Left ventricle myocardium superior (tissue), 1 donor: ENCODE data around the gene RNF41. TPM values are rescaled to one million over a fixed set of nuclear protein-coding genes. Genes with fewer than 3 reads are reported as not detected.

ENCODE experiments used
- ATAC-seq: fragments of 200-7000 bp; cut with Tn5 transposase; one replicate; pipeline ENCODE4 v1.9.1; 2020; ENCODE audit warnings: mild to moderate bottlenecking, moderate library complexity
- DNase-seq: peaks from one replicate; pipeline ENCODE4 v3.0.0-alpha.2; 2020
- intact Hi-C: fragments of 100-400 bp; cut with micrococcal nuclease; formaldehyde crosslinking; loops from one replicate; pipeline ENCODE4 v1.11.0; 2022
- total RNA-seq: library from RNA; stranded (reverse); fragmentation: NEBNext Ultra II Directional; extraction: Animal tissue kit (Norgen Biotek cat#: 25700); gene quantifications from one replicate; pipeline ENCODE4 v1.2.1, GENCODE V29; 2021
- donor health status: DM: no; HTN: yes; CAD: no; lungs with severe emphysema.

RNF41 gene
- total RNA-seq, 1 donor from 2014 or later: 55.3 TPM

DNA sequence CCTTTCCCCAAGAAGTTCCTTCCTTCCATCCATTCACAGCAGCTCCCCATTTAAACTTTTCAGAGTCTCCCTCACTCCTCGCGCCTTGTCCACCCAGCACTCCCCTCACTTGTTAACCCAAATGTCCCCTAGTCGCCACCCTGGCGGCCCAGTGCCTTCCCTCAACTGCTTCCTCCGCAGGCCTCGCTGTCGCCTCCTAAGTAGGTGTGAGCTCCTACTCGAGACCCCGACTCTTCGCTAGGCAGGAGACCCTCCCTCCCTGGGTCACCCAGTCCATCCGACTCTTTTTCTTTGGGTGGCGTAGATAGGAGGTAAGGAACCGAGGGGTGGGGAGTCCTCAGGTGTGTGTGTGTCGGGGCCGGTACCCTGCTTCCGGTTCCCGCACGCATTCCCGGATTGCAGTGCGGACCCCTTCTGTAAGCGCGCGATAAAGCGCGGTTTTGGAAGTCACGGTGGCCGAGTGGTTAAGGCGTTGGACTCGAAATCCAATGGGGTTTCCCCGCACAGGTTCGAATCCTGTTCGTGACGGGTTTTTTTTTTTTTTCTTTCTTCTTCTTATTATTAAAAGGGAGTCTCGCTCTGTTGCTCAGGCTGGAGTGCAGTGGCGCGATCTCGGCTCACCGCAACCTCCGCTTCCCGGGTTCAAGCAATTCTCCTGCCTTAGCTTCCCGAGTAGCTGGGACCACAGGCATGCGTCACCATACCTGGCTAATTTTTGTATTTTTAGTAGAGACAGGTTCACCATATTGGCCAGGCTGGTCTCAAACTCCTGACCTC lies 31.6 kb downstream of the RNF41 start:
- intact Hi-C loops: loop anchor here (10.0 kb wide), 2 partner anchors 65 to 275 kb away; partner anchors contain the start of genes ESYT1 and SPRYD4
- ATAC-seq (peak; percentile 58), DNase-seq (peak; percentile 82)

GRCh38 chr12:56189099-56189917 lies 32.4 kb downstream of the RNF41 start, which contains the start of gene SMARCC2:
TSS of gene SMARCC2 (minus strand) at chr12:56189483. CDS start at chr12:56189461, 22 bp downstream.
- DNase-seq (peak; percentile 93), ATAC-seq (peak; percentile 85)
- intact Hi-C loops: loop anchor here (10.0 kb wide), 1 partner anchor 65 kb away; the partner anchor contains the start of gene ESYT1

DNA sequence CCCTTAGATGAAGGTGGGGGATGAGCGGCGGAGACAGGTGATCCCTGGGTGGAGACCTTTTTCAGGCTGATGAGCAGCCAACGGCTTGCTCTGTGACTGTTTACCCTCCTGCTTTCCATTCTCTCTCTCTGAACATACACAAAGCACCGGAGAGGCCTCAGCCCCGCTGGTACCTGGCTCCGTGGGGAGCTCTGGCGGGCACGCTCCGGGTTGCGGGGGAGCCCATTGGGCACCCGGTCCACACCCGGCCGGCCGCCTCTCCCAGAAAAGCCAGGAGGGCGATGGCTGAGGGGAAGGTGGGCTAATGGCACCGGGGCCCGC lies 33.0 kb downstream of the RNF41 start:
- DNase-seq (no peak), ATAC-seq (peak; percentile 4)
- intact Hi-C loops: loop anchor here (10.0 kb wide), 1 partner anchor 64 kb away; the partner anchor contains the start of gene ESYT1

GRCh38 chr12:56188131-56188777 lies 33.5 kb downstream of the RNF41 start:
- ATAC-seq: no peak
- intact Hi-C loops: loop anchor here (10.0 kb wide), 1 partner anchor 63 kb away; the partner anchor contains the start of gene ESYT1
- no peak for DNase-seq

GRCh38 chr12:56186957-56187356 lies 34.8 kb downstream of the RNF41 start:
- intact Hi-C loops: loop anchor here (10.0 kb wide), 1 partner anchor 62 kb away; the partner anchor contains the start of gene ESYT1
- DNase-seq: no peak
- no peak for ATAC-seq

DNA sequence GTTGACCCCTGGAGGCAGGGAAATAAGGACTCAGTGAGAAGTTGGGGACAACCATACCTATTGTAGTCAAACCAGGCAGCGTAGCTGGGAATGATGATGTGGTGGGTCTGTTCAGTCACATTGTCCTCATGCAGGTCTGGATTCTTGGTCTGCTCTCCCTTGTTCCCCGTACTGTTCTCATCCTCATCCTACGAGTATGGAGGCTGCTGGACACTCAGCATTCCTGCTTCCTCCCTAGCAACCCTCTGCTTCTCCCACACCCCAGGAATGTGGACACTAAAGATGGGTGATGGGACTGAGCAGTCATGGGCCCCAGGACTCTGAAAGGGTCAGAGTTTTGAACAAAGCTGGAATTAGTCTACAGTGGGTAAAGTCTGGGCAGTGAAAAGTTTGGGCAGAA lies 43.4 kb downstream of the RNF41 start:
- intact Hi-C loops: no loop called here
- ATAC-seq: no peak
- DNase-seq: no peak

DNA sequence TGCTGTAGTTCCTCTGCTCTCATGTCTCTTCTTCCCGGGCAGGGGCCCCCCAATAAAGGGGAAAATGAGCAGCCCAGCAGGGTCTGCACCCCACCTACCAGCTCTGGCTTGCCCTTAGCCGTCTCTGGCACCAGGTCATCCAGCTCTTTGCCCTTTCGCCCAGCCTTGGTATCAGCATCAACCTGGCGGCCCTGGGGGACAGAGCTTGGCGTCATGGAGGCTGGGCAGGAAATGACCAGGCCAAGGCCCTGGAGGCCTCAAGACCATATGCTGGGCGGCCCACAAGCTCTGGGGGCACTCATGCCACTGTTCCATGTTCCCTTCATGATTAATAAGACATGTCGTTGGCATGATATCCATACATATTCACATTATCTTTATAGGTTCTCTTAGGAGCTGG lies 48.9 kb downstream of the RNF41 start:
- intact Hi-C loops: no loop called here
- ATAC-seq (no peak), DNase-seq (no peak)

- intact Hi-C loops: no loop called here
- no peak for ATAC-seq
- DNase-seq: no peak
These were observed 52.4 kb downstream of the RNF41 start for GRCh38 chr12:56169229-56169759.

GRCh38 chr12:56165369-56165768 lies 56.4 kb downstream of the RNF41 start:
- intact Hi-C loops: no loop called here
- ATAC-seq: peak; percentile 15
- peak; percentile 42 for DNase-seq

DNA sequence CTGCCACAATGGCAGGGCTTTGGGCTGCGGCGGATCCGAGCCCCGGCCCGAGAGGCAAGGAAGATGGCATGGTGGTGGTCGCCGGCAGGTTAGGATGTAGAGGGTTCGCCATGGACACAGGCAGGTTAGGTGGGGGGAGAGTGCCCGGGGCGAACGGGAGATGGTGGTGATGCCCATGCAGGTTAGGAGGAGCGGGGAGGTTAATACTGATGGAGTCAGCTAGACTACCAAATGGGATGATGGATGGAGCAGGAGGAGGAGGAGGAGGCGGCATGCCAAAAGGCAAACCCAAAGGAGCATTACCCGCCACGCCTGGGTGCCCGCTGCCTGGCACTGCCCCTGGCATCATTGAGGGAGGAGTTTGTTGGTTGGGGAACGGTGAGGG lies 57.4 kb downstream of the RNF41 start:
- ATAC-seq: no peak
- intact Hi-C loops: no loop called here
- DNase-seq: no peak

DNA sequence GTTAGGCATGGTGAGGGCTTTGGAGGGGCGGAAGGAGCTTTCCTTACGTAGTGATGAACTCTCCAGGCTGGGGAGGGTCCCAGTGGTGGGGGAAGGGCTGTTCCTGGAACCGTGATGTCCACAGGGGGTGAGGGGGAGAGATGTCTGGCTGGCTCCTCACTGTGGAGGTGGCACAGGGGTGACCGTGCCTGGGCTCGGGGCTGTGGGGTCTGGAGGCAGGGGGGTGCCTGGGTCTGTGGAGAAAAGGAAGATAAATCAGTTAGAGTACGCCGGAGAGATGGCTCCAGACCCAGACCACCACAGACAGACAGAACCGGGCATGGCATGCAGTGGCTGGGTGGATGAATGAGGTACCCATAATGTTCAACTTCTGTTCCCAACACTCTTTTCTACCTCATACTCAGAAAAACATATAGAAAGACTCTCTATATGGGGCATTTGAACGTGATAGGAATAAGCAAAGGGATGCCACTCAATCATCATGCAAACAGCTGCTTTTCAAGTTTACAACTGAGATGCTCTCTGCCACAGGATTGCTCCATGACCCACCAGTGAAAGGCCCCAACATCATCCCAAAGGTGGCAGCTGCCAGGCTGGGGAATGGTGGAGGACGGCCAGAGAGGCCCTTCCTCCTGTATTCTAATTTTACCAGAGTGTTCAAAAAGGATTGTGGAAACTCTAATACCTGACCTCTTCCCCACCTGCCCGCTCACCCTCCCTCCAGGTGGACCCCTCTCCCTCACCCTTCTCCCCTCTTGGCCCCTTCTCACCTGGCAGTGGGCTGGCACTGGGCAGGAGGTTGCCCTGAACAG lies 58.0 kb downstream of the RNF41 start:
- intact Hi-C loops: no loop called here
- DNase-seq: no peak
- no peak for ATAC-seq

DNA sequence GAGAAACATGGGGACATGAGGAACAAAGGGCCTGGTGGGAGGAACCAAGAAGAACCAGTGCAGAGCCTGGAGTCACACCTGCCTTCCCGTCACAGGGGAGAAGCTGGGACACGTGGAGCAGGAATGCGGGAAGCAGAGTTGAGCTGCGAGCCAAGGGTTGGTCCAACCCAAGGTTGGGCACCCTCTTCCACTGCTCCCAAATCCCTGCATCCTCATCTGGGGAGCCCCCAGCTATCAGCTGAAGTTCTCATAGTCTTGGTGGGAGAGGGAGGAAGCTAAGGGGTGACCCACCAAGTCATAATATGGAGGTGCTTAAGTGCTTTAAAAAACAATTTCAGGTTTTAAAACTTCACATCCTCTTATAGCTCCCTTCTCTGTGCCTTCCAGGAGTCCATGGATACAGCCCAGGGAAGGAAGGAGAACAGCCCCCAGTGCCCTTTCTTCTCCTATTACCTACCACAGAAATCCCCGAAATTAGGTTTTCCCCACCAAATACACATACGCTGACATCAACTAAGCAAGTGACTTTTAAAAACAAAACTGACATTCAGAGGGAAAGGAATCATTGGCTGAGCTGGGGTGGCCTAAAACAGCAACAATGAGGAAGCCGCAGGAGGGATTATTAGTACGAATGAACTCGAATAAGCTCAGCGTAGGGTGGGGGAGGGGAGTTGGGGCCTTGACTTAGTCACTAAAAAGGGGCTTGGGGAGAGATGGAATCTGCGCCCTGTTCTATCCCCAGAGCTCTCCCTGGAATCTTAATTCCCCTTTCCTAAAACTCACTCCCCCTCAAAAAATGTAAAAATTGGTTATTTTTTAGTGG lies 59.0 kb downstream of the RNF41 start:
- intact Hi-C loops: no loop called here
- DNase-seq: no peak
- no peak for ATAC-seq

DNA sequence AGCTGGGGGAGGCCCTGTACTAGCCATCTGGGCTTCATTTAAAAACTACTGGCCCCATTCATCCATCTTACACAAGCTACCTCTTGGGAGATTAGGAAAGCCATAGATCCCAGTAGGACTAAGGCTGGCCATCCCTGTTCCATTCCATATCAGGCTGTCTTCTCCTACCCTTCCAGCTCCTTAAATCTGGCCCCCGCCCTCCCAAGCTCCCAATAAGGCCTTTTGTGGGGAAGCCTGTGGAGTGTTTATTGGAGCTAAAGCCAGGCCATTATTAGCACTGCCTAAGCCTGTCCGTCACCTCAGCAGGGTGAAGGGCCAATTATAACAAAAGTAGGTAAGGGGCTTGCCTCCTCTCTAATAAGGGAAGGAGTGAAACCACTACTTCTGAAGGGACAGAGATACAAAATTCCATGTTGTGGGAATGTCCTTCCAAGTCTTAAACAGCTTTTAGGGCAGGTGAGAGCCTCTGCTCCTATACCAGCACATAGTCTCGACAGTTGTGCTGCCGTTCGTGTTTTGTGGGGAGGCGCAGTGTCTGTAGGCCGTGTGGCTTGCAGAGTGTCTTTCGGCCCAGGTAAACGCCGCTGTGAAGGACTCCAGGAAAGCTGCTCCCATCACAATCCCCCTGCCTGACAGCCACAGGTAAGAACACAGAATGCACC lies 59.9 kb downstream of the RNF41 start:
- no peak for DNase-seq
- intact Hi-C loops: no loop called here
- ATAC-seq: no peak

- DNase-seq (no peak), ATAC-seq (no peak)
- intact Hi-C loops: no loop called here
These were observed 60.6 kb downstream of the RNF41 start for GRCh38 chr12:56160894-56161689.

- intact Hi-C loops: no loop called here
- ATAC-seq (no peak), DNase-seq (peak; percentile 43)
These were observed 61.4 kb downstream of the RNF41 start for GRCh38 chr12:56160193-56160763.

GRCh38 chr12:56159482-56160192 lies 62.1 kb downstream of the RNF41 start:
- ATAC-seq: no peak
- intact Hi-C loops: no loop called here
- DNase-seq: no peak
